HFF-Myc (cell line): ENCODE data around the gene CCDC59.

ENCODE experiments used
- DNase-seq: peaks from one replicate; pipeline ENCODE4 v3.0.0-alpha.2; 2011; ENCODE audit warnings: low read depth; ENCODE audit errors: extremely low read depth
- H3K4me3 ChIP-seq: replicated peaks from 2 replicates; pipeline ENCODE4 v1.5.1; 2011; ENCODE audit warnings: low read depth, mild to moderate bottlenecking, control low read depth, low read length
- TF ChIP-seq, protein P1 (sequence below): IDR thresholded peaks from 2 replicates; pipeline ENCODE4 v1.5.1; 2012; ENCODE audit warnings: mild to moderate bottlenecking, low read depth, low read length, control low read depth; ENCODE audit errors: missing control alignments

Gene CCDC59

DNA sequence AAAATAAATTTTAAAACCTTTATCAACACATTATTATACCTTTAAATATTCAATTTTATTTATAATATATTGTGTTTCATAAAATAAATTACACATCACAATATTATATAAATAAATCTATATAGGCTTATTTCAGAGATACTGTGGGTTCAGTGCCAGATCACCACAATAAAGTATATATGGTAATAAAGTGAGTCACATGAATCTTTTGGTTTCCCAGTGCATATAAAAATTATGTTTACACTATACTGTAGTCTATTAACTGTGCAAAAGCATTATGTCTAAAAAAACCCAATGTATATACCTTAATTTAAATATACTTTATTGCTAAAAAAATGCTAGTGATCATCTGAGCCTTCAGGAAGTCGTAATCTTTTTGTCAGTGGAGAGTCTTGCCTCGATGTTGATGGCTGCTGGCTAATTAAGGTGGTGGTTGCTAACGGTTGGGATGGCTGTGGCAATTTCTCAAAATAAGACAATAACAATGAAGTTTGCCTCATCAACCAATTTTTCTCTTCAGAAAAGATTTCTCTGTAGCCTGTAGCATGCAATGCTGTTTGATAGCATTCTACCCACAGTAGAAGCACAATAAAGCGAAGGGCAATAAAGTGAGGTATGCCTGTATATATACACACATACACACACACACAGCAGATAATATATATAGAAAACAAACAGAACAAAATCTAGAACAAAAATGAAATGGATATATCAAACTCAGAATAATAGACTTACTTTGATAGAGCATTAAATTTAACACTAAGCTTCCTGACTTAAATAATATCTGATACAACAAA is 32.4 kb downstream of the CCDC59 start:
- TF ChIP-seq, protein P1, sequence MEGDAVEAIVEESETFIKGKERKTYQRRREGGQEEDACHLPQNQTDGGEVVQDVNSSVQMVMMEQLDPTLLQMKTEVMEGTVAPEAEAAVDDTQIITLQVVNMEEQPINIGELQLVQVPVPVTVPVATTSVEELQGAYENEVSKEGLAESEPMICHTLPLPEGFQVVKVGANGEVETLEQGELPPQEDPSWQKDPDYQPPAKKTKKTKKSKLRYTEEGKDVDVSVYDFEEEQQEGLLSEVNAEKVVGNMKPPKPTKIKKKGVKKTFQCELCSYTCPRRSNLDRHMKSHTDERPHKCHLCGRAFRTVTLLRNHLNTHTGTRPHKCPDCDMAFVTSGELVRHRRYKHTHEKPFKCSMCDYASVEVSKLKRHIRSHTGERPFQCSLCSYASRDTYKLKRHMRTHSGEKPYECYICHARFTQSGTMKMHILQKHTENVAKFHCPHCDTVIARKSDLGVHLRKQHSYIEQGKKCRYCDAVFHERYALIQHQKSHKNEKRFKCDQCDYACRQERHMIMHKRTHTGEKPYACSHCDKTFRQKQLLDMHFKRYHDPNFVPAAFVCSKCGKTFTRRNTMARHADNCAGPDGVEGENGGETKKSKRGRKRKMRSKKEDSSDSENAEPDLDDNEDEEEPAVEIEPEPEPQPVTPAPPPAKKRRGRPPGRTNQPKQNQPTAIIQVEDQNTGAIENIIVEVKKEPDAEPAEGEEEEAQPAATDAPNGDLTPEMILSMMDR = no peak
- H3K4me3 ChIP-seq = no peak overlapping the region
- no peak for DNase-seq

DNA sequence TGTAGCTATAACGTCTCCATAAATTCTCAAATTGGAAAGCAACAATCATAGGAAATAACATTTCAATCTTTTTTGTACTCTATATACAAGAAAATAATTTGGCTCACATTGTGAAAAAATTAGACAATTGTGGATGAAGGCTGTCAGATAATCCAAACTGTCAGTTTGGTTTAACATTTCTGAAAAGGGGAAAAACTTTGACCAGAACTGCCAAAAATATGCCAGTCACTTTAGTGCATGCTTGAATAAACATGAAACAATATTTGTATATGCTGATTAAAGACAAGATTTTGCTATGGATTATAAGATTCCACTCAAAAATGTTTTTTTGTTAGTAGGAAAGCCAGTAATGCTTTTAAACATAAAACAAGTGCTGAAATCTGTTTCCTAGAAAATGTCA is 38.9 kb downstream of the CCDC59 start:
- DNase-seq = no peak
- H3K4me3 ChIP-seq = no peak overlapping the region
- TF ChIP-seq, protein P1 = no peak

DNA sequence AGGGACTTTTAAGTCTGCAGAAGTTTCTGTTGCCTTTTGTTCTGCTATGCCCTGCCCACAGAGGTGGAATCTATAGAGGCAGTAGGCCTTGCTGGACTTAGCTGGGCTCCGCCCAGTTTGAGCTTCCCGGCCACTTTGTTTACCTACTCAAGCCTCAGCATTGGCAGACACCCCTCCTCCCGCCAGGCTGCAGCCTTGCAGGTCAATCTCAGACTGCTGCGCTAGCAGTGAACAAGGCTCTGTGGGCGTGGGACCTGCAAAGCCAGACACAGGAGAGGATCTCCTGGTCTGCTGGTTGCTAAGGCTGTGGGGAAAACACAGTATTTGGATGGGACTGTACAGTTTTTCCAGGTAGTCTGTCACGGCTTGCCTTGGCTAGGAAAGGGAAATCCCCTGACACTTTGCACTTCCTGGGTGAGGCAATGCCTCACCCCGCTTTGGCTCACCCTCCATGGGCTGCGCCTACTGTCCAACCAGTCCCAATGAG is 43.7 kb downstream of the CCDC59 start:
- H3K4me3 ChIP-seq = no peak overlapping the region
- no peak for DNase-seq
- TF ChIP-seq, protein P1 = no peak
